Right kidney (tissue), 1 donor: ENCODE results near the gene LNX1.

Experiments used
- DNase-seq: peaks from one replicate; pipeline ENCODE4 v3.0.0-alpha.2; 2016

The LNX1 gene

DNA sequence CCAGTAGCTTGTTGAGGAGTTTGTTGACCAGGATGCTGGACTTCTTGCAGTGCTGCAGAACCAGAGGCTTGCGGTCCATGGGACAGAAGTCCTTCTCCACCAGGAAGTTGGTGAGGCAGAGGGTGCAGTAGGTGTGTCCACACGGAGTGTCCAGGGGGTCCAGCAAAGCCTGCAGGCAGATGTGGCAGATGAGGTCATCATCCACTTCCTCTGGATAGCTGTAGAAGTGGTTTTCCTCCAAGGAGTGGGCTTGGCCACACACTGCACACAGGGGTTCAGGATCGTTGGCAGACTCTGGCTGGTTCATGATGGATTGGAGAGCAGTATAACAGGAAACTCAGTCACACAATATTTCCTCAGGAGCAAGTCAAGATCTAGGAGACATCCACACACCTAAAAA lies 17.6 kb downstream of the LNX1 start:
- no peak for DNase-seq

DNA sequence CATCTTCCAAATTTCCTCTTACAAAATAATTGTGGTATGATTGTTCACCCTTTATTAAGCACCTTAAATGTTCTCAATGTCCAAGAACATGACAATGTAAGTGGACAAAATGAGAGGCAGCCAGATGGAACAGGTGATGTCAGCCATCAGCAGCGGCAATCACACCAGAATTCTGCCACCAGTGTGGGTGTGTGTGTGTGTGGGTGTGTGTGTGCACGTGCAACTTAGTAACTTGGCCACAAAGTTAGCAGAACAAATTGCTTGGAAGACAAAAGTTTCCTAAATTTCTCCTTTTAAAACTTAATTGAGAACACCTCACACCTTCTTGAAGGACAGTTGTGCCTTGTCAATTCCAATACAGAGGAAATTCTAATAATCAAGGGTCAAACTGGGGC lies 18.7 kb downstream of the LNX1 start:
- no peak for DNase-seq

DNA sequence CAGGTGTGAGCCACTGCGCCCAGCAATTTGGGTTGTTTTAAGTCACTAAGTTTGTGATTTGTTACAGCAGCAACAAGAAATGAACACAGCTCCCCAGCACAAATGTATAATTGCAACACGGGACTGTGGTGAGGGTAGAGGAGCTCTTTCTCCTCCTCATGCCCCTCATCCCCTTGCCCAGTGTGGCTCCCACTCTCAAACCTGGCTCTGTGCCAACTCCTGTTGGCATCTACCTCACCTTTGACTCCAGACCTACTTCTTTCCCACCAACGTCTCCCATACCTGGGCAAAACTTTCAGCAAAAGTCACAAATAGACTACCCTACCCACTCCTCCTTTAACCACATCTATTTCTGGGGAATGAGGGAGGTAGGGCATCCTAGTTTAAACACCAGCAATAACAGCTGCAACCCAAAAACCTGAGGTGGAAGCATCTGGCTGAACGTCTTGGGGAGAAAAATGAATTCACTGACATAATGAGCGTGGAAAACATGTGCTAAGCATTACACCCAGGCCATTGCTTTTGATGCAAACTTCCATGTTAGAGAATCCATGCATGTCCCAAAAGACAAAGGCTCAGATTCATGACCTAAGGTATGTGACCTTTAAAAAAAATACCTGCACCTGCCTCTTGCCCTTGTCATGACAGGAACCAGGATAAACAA lies 19.2 kb downstream of the LNX1 start:
- no peak for DNase-seq

DNA sequence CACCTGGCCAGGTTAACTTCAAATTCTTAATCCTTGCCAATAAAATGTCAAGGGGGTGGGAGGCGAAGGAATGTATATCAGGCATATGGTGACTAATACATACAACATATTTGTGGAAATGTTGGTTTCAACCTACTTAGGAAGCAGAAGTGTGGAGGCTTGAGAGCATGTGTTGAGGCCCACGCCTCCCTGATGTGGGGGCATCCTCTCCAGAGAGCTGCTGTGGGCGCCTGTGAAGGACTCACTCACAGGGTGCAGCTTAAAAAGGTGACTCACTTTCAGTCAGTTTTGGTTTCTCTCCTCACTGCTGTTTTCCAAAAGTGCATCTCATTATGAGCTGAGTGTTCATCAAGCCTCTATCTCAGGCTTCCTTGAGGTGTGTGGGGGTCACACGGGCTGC lies 27.5 kb downstream of the LNX1 start:
- DNase-seq: no peak

DNA sequence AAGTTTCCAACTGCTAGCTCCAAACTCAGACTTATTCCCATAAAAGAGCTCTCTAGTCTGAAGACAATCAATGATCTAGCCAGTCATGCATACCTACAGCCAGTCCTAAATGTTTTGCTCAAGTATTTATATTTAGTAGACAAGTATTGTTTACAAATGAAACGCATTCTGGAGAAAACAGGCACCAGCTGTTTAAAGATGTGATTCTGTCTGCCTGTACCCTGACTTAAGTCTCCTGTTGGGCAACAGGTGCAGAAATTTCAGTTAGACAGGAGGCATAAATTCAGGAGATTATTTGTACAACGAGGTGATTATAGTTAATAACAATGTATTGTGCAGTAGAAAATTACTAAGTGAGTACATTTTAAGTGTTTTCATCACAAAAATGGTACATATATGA lies 28.9 kb downstream of the LNX1 start:
- DNase-seq: no peak

DNA sequence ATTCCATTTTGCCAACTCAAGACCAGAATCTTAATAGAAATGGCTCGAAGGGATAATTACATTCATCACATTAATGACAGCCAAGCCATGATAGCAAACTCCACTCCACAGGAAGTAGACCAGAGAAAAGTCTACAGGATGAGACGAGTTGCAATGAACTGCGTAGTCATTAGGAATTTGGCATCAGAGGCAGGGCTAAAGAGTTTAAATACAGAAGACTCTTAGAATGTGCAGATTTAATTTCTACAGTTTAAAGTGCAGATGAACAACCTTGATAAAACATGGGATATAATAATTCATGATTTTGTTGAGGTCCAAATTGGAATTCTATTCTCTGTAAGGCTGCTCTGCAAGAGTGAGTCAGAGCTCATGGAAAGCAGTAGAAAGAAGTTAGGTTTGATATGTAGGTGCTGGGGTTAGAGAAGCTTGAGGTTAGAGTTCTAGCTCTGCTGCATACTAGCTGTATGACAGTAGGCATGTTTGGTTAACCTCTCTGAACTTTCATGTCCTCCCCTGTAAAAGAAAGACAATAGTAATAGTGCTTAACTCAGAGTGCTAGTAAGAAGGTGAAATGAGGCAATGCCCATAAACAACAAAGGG lies 32.2 kb downstream of the LNX1 start:
- no peak for DNase-seq

DNA sequence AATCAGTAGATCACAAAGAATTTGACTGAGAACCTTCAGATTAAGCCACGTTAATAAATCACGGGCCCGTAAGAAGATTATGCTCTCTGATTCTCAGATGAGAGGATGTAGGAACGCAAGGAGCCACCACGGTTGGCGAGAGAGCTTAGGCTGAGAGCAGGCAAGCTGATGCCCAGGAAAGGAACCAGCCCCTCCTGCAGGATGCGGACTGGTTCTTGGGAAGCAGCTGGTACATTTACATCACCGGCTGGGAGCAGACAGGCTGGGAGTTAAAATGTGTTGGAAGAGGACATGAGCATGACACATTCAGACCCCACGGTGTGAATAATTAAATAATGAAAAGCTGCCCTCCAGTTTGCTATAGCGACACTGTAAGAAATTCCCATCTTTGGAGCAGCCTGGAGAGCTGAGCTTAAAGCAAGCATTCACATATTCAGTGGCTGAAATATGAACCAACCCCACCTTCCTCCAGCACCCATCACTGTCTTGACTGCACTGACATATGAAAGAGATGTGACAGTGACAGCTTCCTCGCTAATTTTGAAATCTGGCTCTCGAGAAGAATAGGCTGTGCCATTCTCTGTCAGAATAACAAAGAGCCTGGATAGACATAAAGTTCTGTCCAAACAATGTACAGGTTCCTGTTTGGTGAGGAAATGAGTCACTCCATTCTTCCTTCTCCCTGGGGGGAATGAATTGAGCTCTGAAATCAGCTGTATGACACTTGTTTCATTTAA lies 33.1 kb downstream of the LNX1 start:
- no peak for DNase-seq

DNA sequence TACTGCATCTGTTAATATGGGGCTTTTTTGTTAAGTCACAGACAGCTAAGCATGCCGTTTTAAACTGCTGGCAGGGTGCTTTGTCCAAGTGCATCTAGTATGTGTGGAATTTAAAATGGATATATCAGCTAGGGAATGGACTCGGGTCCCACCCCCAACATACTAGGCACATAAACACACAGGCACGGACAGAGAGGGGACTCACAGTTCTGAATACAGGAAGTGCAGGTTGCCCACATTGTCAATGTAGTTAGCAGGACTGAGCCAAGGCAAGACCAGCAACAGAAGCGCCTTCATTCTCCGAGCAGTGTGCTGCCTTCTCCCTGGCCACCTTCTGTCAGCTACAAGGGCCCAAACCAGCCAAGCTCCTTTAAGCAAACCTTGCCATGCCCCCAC lies 33.6 kb downstream of the LNX1 start:
- DNase-seq: no peak

DNA sequence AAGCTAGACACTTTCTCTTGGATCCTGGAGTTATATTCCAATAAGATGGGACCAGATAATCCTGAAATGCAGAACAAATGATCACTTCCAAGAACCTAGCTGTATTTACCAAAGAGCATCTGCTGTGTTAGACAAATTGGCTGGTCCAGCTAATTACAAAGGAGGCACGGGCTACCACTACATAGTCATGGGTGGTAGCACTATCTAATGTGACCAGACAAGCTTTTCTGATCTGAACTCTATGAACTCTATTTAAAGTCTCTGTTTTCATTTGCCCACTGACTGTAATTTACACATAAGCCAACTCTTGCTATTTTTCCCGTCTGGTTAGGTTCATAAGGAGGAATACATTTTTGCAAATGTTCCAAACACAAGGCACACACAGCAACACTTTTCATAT lies 34.6 kb downstream of the LNX1 start:
- no peak for DNase-seq

DNA sequence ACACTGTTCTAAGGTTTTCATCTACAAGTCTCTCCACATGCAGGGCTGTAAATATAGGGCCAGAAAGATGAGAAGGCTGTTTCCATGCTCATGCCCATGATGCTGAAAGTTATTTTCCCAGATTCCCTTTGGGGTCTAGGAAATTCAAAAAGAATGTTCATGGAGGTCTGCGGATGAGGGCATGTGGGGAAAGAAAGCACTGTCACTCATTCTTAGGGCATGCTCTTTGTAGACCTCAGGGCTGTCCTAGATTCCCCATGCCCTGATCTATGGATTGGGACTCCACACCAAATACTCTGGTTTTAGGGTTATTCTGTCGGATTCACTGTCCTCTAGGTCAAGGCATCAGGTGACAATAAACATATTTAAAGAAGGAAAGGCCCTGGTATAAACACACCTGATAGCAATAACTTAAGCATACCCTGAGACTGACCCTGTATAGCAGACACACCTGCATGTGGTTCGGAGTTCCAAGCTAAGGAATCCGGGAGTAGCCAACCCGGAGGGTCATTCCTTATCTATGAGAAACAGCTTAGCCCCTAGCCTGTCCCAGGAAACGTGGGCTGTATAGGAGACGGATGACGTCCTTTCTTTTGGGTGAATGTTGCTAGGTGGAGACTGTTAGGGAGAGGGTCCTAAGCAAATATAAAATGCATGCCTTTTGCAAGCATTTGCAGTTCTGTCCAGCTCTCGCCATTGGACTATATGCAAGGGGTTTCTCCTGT lies 37.6 kb downstream of the LNX1 start:
- no peak for DNase-seq

DNA sequence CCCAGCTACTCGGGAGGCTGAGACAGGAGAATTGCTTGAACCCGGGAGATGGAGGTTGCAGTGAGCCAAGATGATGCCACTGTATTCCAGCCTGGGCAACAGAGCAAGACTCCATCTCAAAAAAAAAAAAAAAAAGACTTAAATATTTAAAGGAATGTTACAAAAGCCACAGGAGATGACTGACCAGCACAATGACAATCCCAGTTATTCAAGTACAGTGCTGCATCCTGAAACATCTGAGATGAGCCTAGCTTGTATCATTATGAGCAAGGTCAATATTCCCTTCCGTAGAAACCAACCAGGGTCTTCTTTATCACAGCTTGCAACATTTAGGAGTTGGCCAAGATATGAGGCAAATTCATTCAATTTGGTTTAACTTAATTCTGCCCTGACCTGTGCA lies 38.6 kb downstream of the LNX1 start:
- DNase-seq: no peak

DNA sequence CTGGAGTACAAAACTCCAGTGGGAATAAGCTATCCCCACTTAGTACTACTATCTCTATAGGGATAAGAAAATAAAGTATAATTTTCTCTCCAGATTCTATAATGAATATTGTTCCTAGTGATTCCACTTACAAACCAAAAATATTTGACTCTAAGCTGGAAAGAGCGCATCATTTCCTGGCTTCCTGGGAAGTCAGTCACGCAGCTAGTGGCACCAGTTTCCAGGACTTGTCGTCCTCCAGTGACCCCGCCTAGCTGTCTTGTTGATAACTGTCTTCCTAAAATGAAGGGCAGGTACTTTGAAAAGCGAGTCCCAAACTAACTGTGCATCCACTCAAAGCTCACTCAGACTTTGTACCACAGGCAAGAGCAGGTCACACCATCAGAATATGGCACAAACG lies 39.3 kb downstream of the LNX1 start:
- no peak for DNase-seq

DNA sequence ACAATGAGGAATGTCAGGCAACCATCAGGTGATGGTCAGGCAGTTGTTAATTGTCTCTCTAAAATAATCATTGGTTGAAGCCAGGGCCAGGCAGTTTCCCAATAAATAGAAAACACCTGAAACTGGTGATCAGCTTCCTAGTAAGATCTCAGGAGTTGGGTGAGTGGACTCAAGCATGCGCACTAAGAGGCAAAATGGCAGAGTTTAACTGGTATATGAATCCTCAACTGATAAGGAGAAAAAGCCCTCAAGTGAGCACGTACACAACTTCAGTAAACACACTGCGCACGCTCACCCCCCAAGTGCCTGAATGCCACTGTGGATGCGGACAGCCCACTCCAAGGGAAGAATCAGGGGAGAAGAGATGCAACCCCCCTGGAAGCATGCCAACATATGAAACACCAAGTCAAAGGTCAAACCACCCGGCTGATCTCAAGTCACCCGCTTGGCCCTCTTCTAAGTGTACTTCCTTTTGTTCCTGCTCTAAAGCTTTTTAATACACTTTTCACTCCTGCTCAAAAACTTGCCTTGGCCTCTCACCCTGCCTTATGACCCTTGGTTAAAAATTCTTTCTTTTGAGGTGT lies 39.9 kb downstream of the LNX1 start:
- DNase-seq: no peak

DNA sequence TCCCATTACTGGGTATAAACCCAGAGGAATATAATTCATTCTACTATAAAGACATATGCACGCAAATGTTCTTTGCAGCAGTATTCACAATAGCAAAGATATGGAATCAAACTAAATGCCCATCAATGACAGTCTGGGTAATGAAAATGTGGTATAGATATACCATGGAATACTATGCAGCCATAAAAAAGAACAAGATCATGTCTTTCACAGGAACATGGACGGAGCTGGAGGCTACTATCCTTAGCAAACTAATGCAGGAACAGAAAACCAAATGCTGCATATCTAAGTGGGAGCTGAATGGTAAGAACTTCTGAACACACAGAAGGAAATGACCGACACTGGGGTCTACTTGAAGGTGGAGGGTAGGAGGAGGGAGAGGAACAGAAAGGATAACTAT lies 42.6 kb downstream of the LNX1 start:
- DNase-seq: no peak

DNA sequence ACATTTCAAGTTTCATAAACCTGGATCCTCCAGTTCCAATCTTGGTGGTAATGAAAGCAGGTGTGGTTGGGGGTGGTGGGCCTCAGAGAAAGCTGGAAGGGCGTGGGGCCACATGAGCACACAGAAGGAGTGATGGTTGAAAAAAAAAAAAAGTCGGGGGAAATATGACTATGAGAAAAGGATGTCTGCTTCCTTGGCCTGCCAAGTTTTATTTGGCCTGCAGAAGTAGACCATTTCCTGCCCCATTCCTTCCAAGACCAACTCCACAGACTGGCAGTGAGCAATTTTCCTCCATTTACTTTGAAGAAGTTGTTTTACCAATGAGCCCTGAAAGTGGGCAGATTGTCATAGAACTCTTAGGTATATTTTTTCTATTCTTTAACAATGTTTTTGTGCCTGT lies 43.3 kb downstream of the LNX1 start:
- no peak for DNase-seq

DNA sequence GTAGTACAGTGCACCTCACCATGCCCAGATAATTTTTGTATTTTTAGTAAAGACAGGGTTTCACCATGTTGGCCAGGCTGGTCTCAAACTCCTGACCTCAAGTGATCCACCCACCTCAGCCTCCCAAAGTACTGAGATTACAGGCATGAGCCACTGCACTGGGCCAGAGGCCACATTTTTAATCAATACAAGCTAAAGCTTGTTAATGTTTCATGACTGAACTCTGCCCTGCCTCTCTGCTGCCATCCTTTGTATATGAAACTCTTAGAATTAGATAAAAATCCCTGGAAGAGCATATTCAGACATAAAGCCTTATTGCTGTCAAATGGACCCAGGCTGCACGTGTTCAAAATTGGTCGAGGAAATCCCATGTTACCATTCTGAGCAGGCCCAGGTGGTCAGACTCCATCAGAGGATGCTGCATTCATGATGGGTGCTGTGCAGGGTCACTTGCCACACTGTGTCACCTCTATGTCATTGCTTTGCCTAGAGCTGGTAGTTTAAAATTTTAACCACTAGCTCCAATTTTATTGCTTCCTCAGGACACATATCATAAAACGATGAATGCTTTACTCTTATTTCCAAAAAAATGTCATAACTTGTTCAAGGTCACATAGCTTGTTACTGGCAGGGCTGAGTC lies 45.2 kb downstream of the LNX1 start:
- DNase-seq: no peak

DNA sequence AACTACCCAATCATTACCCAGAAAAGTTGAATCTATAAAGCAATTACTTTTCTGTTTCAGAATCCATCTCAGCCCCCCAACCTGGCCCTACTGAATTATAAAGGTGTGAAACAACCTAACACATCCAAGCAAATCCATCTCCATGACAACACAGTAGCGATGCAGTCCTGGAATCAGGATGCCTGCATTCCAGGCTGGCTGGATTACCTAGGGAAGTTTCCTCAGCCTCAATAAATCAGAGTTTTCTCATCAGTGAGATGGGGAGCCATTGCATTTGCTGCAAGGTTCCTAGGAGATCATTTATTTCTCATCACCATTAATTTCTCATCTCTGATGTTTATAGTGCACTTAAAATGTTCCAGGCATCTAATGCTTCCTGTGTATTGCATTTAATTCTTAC lies 46.0 kb downstream of the LNX1 start:
- DNase-seq: no peak

DNA sequence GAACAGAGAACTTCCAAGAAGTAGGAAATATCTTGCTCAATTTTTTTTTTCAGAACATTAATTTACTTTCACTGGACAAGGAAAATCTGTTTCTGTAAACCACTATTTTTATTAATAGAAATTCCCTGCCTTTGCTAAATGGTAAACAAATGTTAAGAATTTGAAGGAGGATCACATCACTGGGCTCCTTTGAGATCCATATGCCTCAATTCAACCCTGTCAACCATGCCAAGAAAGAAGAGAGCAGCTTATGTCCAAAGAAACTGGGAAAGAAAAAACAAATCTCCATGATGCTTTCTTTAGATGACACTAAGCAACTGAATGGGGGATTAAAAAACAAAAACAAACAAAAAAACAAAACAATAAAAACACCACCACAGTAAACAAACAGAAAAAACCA lies 47.7 kb downstream of the LNX1 start:
- no peak for DNase-seq

DNA sequence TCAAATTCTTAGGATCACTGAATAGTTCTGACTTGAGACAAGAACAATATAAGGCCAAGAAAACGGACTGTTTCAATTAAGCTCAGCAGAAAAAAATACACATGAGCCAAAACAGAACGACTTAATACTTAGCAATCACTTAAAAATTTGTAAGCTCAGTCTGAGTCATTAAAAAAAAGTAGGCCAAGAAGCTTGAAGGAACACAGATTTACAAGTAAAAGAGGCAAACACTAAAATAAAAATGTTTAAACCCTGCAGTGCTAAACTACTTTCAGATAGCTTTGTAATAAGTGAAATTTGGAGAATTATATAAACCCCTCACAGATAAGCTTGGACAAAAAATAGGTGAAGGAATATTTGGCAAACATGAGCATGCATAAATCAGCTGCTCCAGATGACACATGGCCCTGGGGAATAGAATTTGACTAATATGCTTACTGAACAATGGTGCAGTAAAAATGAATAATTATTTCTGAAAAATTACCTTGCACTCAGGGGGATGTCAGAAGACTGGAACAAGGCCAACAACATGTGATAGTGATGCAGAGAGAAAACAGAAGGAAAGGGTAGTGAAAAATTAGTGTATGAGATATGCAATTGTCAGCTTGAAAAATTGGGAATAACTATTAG lies 49.6 kb downstream of the LNX1 start:
- no peak for DNase-seq

DNA sequence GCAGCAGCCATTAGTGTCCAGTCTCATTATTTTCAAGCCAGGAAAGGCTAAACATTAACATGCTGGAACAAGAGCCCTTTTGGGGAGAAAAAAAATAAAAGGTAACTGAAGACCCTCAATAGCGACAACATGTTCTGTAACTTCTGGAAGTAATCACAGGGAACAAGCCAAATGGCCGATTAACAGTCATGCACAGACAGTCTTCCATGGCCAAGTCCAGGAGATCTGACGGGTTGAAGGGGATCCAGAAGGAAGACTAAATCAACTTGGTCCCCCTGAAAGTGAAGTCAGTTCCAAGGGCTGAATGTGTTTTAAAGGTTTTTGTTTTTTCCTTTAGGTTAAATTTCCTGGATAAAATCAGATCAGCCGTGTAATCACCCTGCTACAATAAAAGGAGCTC lies 52.5 kb downstream of the LNX1 start:
- DNase-seq: no peak

DNA sequence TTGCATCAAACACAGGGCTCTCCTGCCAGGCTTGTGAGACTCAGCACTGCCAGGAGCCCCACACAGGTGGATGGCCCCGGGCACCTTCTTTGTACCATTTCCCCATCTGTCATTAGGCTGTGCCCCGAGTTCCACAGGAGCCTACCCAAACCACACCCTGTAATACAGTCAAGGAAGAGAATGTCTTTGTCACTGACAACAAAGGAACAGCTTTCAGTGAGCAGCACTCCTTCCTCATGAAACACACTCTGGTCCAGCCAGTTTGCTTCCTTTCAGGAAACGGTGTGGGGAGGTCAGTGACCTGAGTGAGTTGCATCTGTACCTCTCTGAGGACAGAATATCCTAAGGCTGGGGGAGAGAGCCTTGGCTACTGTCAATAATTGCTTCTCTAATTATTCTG lies 53.7 kb downstream of the LNX1 start:
- DNase-seq: no peak

DNA sequence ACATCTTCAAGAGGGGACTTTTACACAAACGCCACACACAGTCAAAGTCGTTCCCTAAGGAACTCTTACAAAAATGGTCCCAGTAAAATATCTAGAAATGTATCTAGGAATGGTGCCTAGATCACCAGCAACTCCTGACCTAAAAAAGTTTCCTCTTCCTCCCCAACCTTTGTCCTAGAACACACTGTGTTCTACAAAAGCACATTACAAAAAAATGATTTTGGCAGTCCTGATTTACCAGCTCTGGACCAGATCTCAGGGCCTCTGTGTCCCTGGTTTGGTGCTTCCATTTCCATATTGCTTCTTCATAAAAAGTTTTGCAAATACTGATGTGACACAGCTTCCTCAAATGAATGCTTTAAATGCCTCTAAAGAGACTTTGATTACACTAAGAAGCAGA lies 55.0 kb downstream of the LNX1 start:
- no peak for DNase-seq
